SH-SY5Y (cell line): ENCODE data around the gene ANGPT4.
A peak's percentile ranks its signal among the peaks of the same experiment; 100 is the strongest.

Source experiments
- GATA2 ChIP-seq: IDR thresholded peaks from 2 replicates; pipeline ENCODE4 v1.6.1; 2011; ENCODE audit warnings: mild to moderate bottlenecking, low read depth, low read length
- GATA3 ChIP-seq: IDR thresholded peaks from 2 replicates; pipeline ENCODE4 v1.6.1; 2011; ENCODE audit warnings: low read depth, mild to moderate bottlenecking, low read length, moderate library complexity

Gene ANGPT4

GRCh38 chr20:856361-856775 is 59.8 kb downstream of the ANGPT4 start:
- TF ChIP-seq GATA2 = no peak
- TF ChIP-seq GATA3 = no peak

- TF ChIP-seq GATA2 (no peak), GATA3 (no peak)
These were observed 60.4 kb downstream of the ANGPT4 start for GRCh38 chr20:855466-856360.

GRCh38 chr20:854601-855000 is 61.5 kb downstream of the ANGPT4 start:
- no peak for TF ChIP-seq GATA3
- no peak for TF ChIP-seq GATA2

- no peak for TF ChIP-seq GATA3
- no peak for TF ChIP-seq GATA2
These were observed 62.6 kb downstream of the ANGPT4 start for GRCh38 chr20:853406-853996.

GRCh38 chr20:848193-848592 is 67.9 kb downstream of the ANGPT4 start:
- no peak for TF ChIP-seq GATA3
- TF ChIP-seq GATA2 = no peak

GRCh38 chr20:846894-847278 is 69.2 kb downstream of the ANGPT4 start:
- TF ChIP-seq GATA2 = no peak
- no peak for TF ChIP-seq GATA3

DNA sequence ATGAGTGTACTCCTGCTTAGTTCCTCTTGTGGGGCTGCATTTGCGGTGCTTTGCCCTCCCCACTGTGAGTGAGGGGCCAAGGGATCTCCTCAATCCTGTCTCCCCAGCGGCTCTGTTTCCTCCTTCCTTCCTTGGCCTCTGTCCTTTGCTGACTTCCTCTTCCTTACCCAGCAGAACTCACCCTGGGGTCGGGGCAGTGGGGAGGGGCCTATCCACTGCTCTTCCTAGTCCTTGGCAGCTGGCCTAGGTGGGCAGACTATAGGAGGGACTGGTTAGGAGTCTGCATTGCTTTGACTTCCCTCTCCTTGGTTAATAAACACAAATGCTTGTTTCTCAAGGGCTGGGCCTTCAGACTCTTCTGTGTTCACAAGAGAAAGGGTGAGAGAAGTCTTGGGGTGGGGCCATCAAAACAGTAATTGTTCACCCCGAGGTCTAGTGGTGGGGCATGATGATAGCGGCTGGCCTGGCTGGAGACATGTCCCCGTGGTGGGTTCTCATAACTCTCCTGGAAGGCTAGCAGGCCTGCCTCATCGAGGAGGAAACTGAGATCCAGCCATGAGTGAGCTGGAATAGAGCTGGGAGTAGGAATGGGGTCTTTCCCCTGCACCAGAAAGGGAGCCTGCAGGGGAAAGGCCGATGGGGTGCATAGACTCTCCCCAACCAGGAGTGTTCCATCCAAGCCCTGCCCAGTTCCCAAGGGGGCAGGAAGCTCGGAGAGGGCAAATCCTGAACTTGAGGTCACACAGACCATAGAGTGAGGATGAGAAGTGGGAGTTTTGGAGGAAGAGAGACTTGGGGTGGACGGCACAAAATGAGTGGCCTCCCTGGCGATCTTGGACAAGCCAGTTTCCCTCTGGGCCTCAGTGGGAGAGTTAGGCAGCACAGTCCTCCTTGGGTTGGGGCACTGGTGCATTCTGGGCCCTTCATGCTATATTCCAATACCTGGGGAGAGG is 69.9 kb downstream of the ANGPT4 start:
- no peak for TF ChIP-seq GATA3
- TF ChIP-seq GATA2 = no peak

- no peak for TF ChIP-seq GATA2
- TF ChIP-seq GATA3 = no peak
These were observed 70.8 kb downstream of the ANGPT4 start for GRCh38 chr20:845226-845868.

DNA sequence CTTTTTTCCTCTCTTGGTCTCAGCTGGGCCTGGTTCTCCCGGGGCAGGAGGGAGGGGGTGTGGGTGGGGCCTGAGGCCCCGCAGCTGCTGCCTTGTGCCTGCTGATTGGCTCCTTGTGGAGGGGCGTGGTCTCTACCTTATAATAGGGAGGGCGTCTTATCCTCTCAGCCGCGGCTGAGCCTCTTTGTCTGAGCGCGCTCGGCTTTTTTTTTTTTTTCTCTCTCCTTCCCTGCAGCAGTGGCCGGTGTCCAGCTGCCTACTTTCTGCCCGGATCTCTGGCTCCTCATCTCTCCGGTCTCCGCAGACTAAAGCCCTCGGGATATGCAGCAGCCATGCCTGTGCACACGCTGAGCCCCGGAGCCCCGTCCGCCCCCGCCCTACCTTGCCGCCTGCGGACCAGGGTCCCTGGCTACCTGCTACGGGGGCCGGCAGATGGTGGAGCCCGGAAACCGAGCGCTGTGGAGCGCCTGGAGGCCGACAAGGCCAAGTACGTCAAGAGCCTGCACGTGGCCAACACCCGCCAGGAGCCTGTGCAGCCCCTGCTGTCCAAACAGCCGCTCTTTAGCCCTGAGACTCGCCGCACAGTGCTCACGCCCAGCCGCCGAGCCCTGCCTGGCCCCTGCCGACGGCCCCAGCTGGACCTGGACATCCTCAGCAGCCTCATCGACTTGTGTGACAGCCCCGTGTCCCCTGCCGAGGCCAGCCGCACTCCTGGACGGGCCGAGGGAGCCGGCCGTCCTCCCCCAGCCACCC is 71.5 kb downstream of the ANGPT4 start:
- 0 out of 2 replicates have a peak, but pooled peaks have one; percentile 9 for TF ChIP-seq GATA2
- TF ChIP-seq GATA3 = no peak

DNA sequence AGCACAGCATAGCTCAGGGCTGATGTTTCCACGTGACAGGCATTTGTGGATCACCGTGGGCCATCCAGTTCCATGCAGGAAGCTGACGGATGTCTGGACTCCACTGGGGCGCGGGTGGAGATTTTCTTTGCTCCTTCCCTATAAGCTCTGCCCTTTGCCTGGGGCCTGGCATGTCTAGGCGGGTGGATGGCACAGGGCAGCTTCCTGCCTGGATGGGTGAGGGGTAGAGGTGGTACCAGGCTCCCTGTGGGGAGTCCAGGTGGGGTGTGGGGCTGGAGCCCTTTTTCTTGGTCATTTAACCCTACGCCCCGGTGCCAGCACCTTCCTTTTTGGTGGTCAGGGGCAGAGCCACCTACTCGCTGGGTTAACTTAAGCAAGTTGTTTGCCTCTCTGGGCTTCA is 72.2 kb downstream of the ANGPT4 start:
- no peak for TF ChIP-seq GATA3
- no peak for TF ChIP-seq GATA2

GRCh38 chr20:842547-842940 is 73.6 kb downstream of the ANGPT4 start:
- TF ChIP-seq GATA3 = no peak
- TF ChIP-seq GATA2 = no peak

DNA sequence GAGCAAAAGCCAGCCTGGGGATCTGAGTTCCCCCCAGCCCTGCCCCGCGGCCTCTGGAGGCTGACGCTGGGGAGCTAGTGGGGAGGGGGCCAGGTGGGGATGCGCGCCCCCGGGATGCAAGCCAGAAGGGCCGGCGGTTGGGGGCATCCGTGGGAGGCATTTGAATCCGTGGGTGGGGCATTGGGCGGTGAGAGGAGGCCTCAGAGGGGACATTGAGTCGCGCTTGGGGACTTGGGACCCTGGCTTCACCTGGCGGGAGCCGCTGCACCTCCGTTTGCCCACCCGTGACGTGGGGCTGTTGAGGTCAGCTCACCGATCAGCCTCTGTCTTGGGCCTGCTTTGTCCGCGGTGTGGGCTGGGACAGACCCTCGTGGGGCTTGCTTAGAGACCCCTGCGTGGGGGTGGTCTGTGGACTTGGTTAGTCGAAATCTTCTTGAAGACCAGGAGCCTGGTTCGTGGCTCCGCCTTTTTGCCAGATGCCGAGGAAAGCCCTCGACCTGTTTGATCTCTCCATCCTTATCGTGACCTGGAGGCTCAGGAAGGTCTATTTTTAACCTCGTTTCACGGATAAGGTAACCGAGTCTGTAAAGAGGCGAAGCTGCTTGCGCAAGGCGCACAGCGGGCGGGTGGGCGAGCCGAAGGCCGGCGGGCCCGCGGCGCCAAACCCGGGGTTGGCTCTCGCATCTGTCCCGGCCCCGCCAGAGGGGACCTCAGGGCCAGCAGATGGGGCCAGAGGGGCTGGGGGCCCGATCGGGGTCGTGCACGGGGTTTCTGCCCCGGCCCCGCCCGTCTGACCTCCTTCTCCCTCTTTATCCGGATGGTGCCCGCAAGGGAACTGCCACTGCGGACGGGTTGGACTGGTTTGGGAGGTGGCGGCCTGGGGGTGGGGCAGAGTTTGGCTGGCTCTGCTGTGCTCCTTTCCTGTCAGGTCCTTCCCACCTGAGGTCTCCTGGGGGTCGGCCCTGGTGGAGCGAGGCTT is 74.3 kb downstream of the ANGPT4 start:
- no peak for TF ChIP-seq GATA2
- no peak for TF ChIP-seq GATA3
